ENCODE results near the gene SERPINB4. TPM values are rescaled to one million over a fixed set of nuclear protein-coding genes. Genes with fewer than 3 reads are reported as not detected.

Gene SERPINB4
- total RNA-seq, 2 donors from 2014 or later: 0.51 to 1.1 TPM

DNA sequence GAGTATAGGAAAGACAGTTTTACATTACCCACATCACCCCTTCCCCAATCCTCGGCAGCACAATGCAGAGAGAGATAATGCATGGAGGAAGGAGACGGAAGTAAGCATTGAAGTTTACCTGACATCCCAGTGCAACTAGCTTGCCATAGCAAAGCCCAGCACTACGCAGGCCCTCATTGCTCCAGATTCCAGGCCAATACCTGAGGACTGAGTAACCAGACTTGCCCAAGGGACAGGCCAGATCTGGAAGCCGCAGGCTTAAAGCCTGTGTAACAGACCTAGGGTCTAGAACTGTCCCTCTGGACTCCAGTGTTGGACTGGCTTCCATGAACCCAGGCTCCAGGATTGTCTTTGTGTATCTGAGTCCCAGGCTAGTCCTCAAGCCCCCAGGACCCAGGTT is 17.6 kb downstream of the SERPINB4 start:
- 86% methylated on average over 4 of the region's 4 CpGs for WGBS
- no peaks in the 10 kb centered on the region for H3K4me1 ChIP-seq (replicated peaks)

DNA sequence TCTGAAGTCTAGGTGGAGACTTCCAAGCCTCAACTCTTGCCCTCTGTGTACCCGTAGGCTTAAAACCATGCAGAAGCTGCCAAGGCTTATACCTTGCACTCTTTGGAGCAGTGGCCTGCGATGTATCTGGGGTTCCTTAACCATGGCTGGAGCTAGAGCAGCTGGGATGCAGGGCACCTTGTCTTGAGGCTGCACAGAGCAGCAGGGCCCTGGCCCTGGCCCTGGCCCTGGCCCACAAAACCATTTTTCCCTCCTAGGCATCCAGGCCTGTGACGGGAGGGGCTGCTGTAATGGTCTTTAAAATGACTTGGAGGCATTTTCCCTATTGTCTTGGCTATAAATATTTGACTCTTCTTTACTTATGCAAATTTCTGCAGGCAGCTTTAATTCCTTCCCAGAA is 19.2 kb downstream of the SERPINB4 start:
- H3K36me3 ChIP-seq: no peaks in the 10 kb centered on the region
- intact Hi-C loops (cut with DNase I): no loop called here
- WGBS: 89% methylated on average over 3 of the region's 3 CpGs
- H3K4me3 ChIP-seq: no peak overlapping the region
- H3K27me3 ChIP-seq (replicated peaks; ENCODE audit: insufficient read depth): no peaks in the 10 kb centered on the region
- no peak overlapping the region for H3K27ac ChIP-seq
- TF ChIP-seq POLR2AphosphoS5 (IDR thresholded peaks at IDR 0.05): no peak
- no peak for TF ChIP-seq POLR2A (IDR thresholded peaks at IDR 0.05)
- TF ChIP-seq, protein P1, sequence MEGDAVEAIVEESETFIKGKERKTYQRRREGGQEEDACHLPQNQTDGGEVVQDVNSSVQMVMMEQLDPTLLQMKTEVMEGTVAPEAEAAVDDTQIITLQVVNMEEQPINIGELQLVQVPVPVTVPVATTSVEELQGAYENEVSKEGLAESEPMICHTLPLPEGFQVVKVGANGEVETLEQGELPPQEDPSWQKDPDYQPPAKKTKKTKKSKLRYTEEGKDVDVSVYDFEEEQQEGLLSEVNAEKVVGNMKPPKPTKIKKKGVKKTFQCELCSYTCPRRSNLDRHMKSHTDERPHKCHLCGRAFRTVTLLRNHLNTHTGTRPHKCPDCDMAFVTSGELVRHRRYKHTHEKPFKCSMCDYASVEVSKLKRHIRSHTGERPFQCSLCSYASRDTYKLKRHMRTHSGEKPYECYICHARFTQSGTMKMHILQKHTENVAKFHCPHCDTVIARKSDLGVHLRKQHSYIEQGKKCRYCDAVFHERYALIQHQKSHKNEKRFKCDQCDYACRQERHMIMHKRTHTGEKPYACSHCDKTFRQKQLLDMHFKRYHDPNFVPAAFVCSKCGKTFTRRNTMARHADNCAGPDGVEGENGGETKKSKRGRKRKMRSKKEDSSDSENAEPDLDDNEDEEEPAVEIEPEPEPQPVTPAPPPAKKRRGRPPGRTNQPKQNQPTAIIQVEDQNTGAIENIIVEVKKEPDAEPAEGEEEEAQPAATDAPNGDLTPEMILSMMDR (IDR thresholded peaks at IDR 0.05): no peak
- no peaks in the 10 kb centered on the region for H3K9me3 ChIP-seq
- H3K4me1 ChIP-seq (replicated peaks): no peaks in the 10 kb centered on the region
- no peak for DNase-seq (ENCODE audit: low spot score)

More for the DNA sequence above, 17.6 kb downstream of the SERPINB4 start:
- TF ChIP-seq, protein P1 (IDR thresholded peaks at IDR 0.05): no peak
- TF ChIP-seq POLR2AphosphoS5 (IDR thresholded peaks at IDR 0.05) (no peak), POLR2A (IDR thresholded peaks at IDR 0.05) (no peak)
- intact Hi-C loops (cut with DNase I): no loop called here
- Histone ChIP-seq H3K27me3 (replicated peaks; ENCODE audit: insufficient read depth) (no peaks in the 10 kb centered on the region), H3K27ac (no peak overlapping the region), H3K36me3 (no peaks in the 10 kb centered on the region), H3K4me3 (no peak overlapping the region), H3K9me3 (no peaks in the 10 kb centered on the region)
- no peak for DNase-seq (ENCODE audit: low spot score)

DNA sequence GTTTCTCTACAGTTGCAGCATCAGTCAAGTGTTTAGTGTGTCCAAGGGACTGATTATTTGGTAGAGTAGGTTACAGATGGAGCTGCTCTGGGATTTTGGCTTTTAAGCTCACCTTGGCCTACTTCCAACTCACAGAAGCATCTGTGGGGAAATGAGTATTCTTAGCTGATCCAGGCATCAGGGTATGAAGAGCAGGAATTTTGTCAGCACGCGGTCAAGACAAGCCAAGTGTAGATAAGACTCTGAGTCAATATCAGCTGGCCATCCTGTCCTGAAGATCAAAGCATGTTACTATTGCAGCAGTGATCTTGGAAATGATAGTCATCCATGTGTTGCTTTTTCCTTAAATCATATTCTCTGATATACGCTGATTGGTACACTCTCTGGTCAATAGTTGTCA is 24.4 kb downstream of the SERPINB4 start:
- no peaks in the 10 kb centered on the region for H3K4me1 ChIP-seq (replicated peaks)
- TF ChIP-seq POLR2A (IDR thresholded peaks at IDR 0.05): no peak
- no peak for TF ChIP-seq POLR2AphosphoS5 (IDR thresholded peaks at IDR 0.05)
- TF ChIP-seq, protein P1 (IDR thresholded peaks at IDR 0.05): no peak
- intact Hi-C loops (cut with DNase I): no loop called here
- no peaks in the 10 kb centered on the region for H3K9me3 ChIP-seq
- no peak overlapping the region for H3K4me3 ChIP-seq
- no peaks in the 10 kb centered on the region for H3K27me3 ChIP-seq (replicated peaks; ENCODE audit: insufficient read depth)
- H3K27ac ChIP-seq: no peak overlapping the region
- H3K36me3 ChIP-seq: no peaks in the 10 kb centered on the region
- no peak for DNase-seq (ENCODE audit: low spot score)
- 83% methylated on average over 3 of the region's 3 CpGs for WGBS

DNA sequence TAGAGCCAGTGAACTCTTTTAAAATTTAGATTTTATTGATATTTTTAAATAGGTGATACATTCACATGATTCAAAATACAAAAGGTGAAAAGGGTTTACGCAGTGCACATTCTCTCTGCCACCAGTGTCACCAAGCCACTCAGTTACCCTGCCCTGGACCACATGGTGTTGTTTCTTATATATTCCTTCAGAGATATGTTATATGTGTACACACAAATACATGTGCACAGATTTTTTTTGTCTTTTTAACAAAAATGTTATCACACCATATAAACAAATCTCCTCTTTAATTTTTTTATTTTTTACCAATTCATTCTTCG is 26.2 kb downstream of the SERPINB4 start:
- H3K27me3 ChIP-seq (replicated peaks; ENCODE audit: insufficient read depth): no peaks in the 10 kb centered on the region
- no peak for TF ChIP-seq POLR2AphosphoS5 (IDR thresholded peaks at IDR 0.05)
- no peak for TF ChIP-seq POLR2A (IDR thresholded peaks at IDR 0.05)
- no peaks in the 10 kb centered on the region for H3K4me1 ChIP-seq (replicated peaks)
- no peaks in the 10 kb centered on the region for H3K36me3 ChIP-seq
- 80% methylated on average over 2 of the region's 2 CpGs for WGBS
- H3K9me3 ChIP-seq: no peaks in the 10 kb centered on the region
- intact Hi-C loops (cut with DNase I): no loop called here
- no peak for DNase-seq (ENCODE audit: low spot score)
- no peak overlapping the region for H3K4me3 ChIP-seq
- no peak overlapping the region for H3K27ac ChIP-seq

DNA sequence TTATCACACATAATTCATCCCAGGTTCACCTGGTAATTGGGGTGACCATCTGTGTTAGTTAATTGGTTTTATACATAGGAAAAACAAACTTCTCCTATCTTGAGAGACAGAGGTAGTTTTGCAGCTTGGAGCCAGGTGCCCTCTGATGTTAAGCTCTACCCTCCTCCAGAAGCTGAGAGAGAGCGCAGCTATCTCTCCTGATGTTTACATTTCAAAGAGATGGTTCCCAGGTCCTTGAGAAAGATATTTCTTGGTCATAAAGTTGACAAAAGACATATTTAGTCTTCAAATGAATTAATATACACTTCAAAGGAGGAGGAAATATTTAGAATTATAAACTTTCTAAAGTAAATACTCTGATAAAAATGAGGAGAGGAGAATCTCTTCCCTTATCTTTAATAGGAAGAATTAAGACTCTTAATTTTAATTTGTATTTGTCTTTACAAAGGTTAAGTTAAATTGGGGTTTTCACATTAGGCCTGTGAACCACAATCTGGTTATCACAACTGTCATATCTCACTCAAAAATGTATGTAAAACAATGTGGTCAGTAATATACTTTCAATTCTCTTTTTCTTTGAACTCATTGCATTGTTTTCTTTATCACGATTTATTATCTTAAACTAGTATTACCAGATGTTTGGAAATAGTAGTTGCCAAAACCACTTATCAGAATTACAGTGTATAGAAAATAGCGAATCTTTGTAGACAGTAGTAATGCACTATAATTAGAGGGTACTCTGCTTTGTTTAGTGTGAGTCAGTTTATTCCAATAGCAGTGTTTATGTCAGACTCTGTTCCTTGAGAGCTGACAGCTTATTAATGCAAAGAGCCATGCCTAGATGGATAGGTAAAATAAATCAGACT is 26.8 kb downstream of the SERPINB4 start:
- H3K36me3 ChIP-seq: no peaks in the 10 kb centered on the region
- H3K4me3 ChIP-seq: no peak overlapping the region
- no peak overlapping the region for H3K27ac ChIP-seq
- no peaks in the 10 kb centered on the region for H3K27me3 ChIP-seq (replicated peaks; ENCODE audit: insufficient read depth)
- no peak for DNase-seq (ENCODE audit: low spot score)
- TF ChIP-seq, protein P1 (IDR thresholded peaks at IDR 0.05): no peak
- no peak for TF ChIP-seq POLR2A (IDR thresholded peaks at IDR 0.05)
- TF ChIP-seq POLR2AphosphoS5 (IDR thresholded peaks at IDR 0.05): no peak
- WGBS: 14% methylated on average over 3 of the region's 3 CpGs
- no peaks in the 10 kb centered on the region for H3K9me3 ChIP-seq
- no peaks in the 10 kb centered on the region for H3K4me1 ChIP-seq (replicated peaks)
- intact Hi-C loops (cut with DNase I): no loop called here
